NCI-H2196 treated with DMSO at 0.1 percent for 48 hours (cell line): Measurements from ENCODE around the gene ACKR2.
A peak's percentile ranks its signal among the peaks of the same experiment; 100 is the strongest.

ENCODE experiments used
- DNase-seq: peaks from one replicate; lab custom pipeline; 2025; ENCODE audit not compliant: unreplicated experiment; lab: John Stamatoyannopoulos, UW

Gene ACKR2

GRCh38 chr3:42809202-42809601, at the start of gene ACKR2:
Gene ACKR2, plus strand, starts transcription at chr3:42809445. Its CDS starts 55,058 bp downstream, at chr3:42864503.
- no peak for DNase-seq

GRCh38 chr3:42762046-42762724, 47.1 kb upstream of the ACKR2 start:
- no peak for DNase-seq

- no peak for DNase-seq
Observed at GRCh38 chr3:42763021-42763420, 46.2 kb upstream of the ACKR2 start.

- DNase-seq, result no peak
Observed at GRCh38 chr3:42764115-42764514, 45.1 kb upstream of the ACKR2 start.

- DNase-seq, result no peak
Observed at GRCh38 chr3:42764561-42765295, 44.5 kb upstream of the ACKR2 start.

- no peak for DNase-seq
Observed at GRCh38 chr3:42769477-42770131, 39.6 kb upstream of the ACKR2 start.

- DNase-seq, result no peak
Observed at GRCh38 chr3:42771271-42771670, 38.0 kb upstream of the ACKR2 start.

- DNase-seq, result peak; percentile 59
Observed at GRCh38 chr3:42772670-42773408, 36.4 kb upstream of the ACKR2 start, which contains the start of gene CCDC13. Gene CCDC13, minus strand, starts transcription at chr3:42773253. Its CDS starts 14,908 bp downstream, at chr3:42758345.

GRCh38 chr3:42773409-42773751, 35.9 kb upstream of the ACKR2 start:
- no peak for DNase-seq

GRCh38 chr3:42778644-42779043, 30.6 kb upstream of the ACKR2 start:
- DNase-seq, result no peak

GRCh38 chr3:42780398-42780797, 28.8 kb upstream of the ACKR2 start:
- no peak for DNase-seq

GRCh38 chr3:42780892-42781700, 28.1 kb upstream of the ACKR2 start:
- no peak for DNase-seq

- DNase-seq, result no peak
Observed at GRCh38 chr3:42786212-42786611, 23.0 kb upstream of the ACKR2 start.

GRCh38 chr3:42786631-42787030, 22.6 kb upstream of the ACKR2 start:
- no peak for DNase-seq

GRCh38 chr3:42790714-42791229, 18.5 kb upstream of the ACKR2 start:
- no peak for DNase-seq

GRCh38 chr3:42795621-42796181, 13.5 kb upstream of the ACKR2 start:
- DNase-seq, result no peak

GRCh38 chr3:42796332-42796885, 12.8 kb upstream of the ACKR2 start:
- DNase-seq, result no peak

GRCh38 chr3:42799376-42799775, 9.9 kb upstream of the ACKR2 start:
- DNase-seq, result no peak

GRCh38 chr3:42800251-42800650, 9.0 kb upstream of the ACKR2 start:
- DNase-seq, result no peak
